Stimulated activated CD4-positive, alpha-beta T cell treated with anti-CD3 and anti-CD28 coated beads, Interleukin-1b, Interleukin-23, amount 100 ng/mL, for 48 hours (primary cell): Measurements from ENCODE around the gene RNF182.
A peak's percentile ranks its signal among the peaks of the same experiment; 100 is the strongest.
"Not testable (repeated sequence)": the region's sequence is repeated elsewhere in the genome, so short reads cannot be mapped to it uniquely, and the experiment has no call there.

ENCODE experiments used
- DNase-seq: peaks from one replicate; pipeline ENCODE4 v3.0.0-alpha.2; 2020

The RNF182 gene

GRCh38 chr6:13918686-13919250, 6.0 kb upstream of the RNF182 start:
- no peak for DNase-seq

GRCh38 chr6:13919861-13920260, 4.9 kb upstream of the RNF182 start:
- DNase-seq: no peak

GRCh38 chr6:13920552-13920951, 4.2 kb upstream of the RNF182 start:
- no peak for DNase-seq

GRCh38 chr6:13922750-13923149, 2.0 kb upstream of the RNF182 start:
- DNase-seq: no peak

- no peak for DNase-seq
Observed at GRCh38 chr6:13923527-13924145, 1.1 kb upstream of the RNF182 start.

GRCh38 chr6:13924146-13924948, 405 bp upstream of the RNF182 start:
- DNase-seq: peak; percentile 39

- DNase-seq: no peak
Observed at GRCh38 chr6:13926378-13926777, 1.6 kb downstream of the RNF182 start.

- no peak for DNase-seq
Observed at GRCh38 chr6:13927203-13927602, 2.5 kb downstream of the RNF182 start.

- DNase-seq: no peak
Observed at GRCh38 chr6:13929196-13929595, 4.4 kb downstream of the RNF182 start.

- DNase-seq: no peak
Observed at GRCh38 chr6:13931797-13932402, 7.1 kb downstream of the RNF182 start.

GRCh38 chr6:13932785-13933184, 8.0 kb downstream of the RNF182 start:
- DNase-seq: no peak

GRCh38 chr6:13934721-13935120, 10.0 kb downstream of the RNF182 start:
- DNase-seq: no peak

GRCh38 chr6:13935190-13935880, 10.6 kb downstream of the RNF182 start:
- DNase-seq: no peak

GRCh38 chr6:13935881-13936261, 11.1 kb downstream of the RNF182 start:
- DNase-seq: not testable (repeated sequence)

GRCh38 chr6:13941902-13942301, 17.1 kb downstream of the RNF182 start:
- no peak for DNase-seq

GRCh38 chr6:13943943-13944342, 19.2 kb downstream of the RNF182 start:
- DNase-seq: no peak

GRCh38 chr6:13946506-13946905, 21.8 kb downstream of the RNF182 start:
- DNase-seq: no peak

GRCh38 chr6:13947611-13948178, 22.9 kb downstream of the RNF182 start:
- no peak for DNase-seq

GRCh38 chr6:13952101-13952500, 27.3 kb downstream of the RNF182 start:
- DNase-seq: no peak

- DNase-seq: no peak
Observed at GRCh38 chr6:13953061-13953705, 28.4 kb downstream of the RNF182 start.

- no peak for DNase-seq
Observed at GRCh38 chr6:13965582-13966127, 40.9 kb downstream of the RNF182 start.

- DNase-seq: no peak
Observed at GRCh38 chr6:13971303-13971702, 46.6 kb downstream of the RNF182 start.
